DND-41 (cell line): ENCODE results near the gene FMN1.

ENCODE experiments used
- ATAC-seq: fragments of 200-7000 bp; cut with Tn5 transposase; 3 replicates; pipeline ENCODE4 v1.9.1; 2021; ENCODE audit warnings: low read depth; ENCODE audit not compliant: insufficient read depth
- DNase-seq: peaks from one replicate; pipeline ENCODE4 v3.0.0-alpha.2; 2020
- H2AFZ ChIP-seq: 2 replicates; pipeline ENCODE4 v1.6.0; 2012; ENCODE audit warnings: low read depth, low read length
- H3K27ac ChIP-seq: 2 replicates; pipeline ENCODE4 v1.5.1; 2012; ENCODE audit warnings: low read length, inconsistent platforms
- H3K27me3 ChIP-seq: fragments of 200-600 bp; sonication (generic); 2 replicates; pipeline ENCODE4 v1.6.0; 2012; ENCODE audit warnings: low read length, mild to moderate bottlenecking, inconsistent platforms; ENCODE audit not compliant: insufficient read depth, poor library complexity
- H3K36me3 ChIP-seq: 2 replicates; pipeline ENCODE4 v1.5.1; 2012; ENCODE audit warnings: low read length, inconsistent platforms; ENCODE audit not compliant: insufficient read depth
- H3K4me1 ChIP-seq: 2 replicates; pipeline ENCODE4 v1.5.1; 2012; ENCODE audit warnings: mild to moderate bottlenecking, low read length; ENCODE audit not compliant: insufficient read depth
- H3K4me2 ChIP-seq: 2 replicates; pipeline ENCODE4 v1.6.0; 2012; ENCODE audit warnings: mild to moderate bottlenecking, moderate library complexity, low read length, inconsistent platforms; ENCODE audit not compliant: insufficient read depth
- H3K4me3 ChIP-seq, 2 experiments: fragments of 200-600 bp in 1 of 2; shearing (Covaris generic) in 1 of 2; 2 replicates each; pipeline ENCODE4 v1.5.1; 2012 to 2016; ENCODE audit warnings: inconsistent platforms in 2 of 2, low read length in 2 of 2, mild to moderate bottlenecking in 2 of 2, low read depth in 1 of 2, moderate library complexity in 1 of 2
- H3K79me2 ChIP-seq: 2 replicates; pipeline ENCODE4 v1.6.0; 2012; ENCODE audit warnings: low read length, inconsistent platforms; ENCODE audit not compliant: insufficient read depth
- H3K9ac ChIP-seq: 2 replicates; pipeline ENCODE4 v1.6.0; 2012; ENCODE audit warnings: low read depth, mild to moderate bottlenecking, inconsistent platforms, low read length, moderate library complexity
- H3K9me3 ChIP-seq: 2 replicates; pipeline ENCODE4 v1.5.1; 2012; ENCODE audit warnings: low read length, moderate library complexity, mild to moderate bottlenecking, inconsistent platforms; ENCODE audit not compliant: insufficient read depth, severe bottlenecking
- H4K20me1 ChIP-seq: 2 replicates; pipeline ENCODE4 v1.6.0; 2012; ENCODE audit warnings: low read length; ENCODE audit not compliant: insufficient read depth
- EZH2 ChIP-seq: IDR thresholded peaks from 3 replicates; pipeline ENCODE4 v1.6.1; 2012; ENCODE audit warnings: borderline replicate concordance, low read depth, mild to moderate bottlenecking, moderate library complexity, low read length, inconsistent platforms; ENCODE audit not compliant: severe bottlenecking
- TF ChIP-seq, protein P1 (sequence below): IDR thresholded peaks from 2 replicates; pipeline ENCODE4 v1.5.1; 2012; ENCODE audit warnings: borderline replicate concordance, low read length, moderate library complexity, mild to moderate bottlenecking; ENCODE audit not compliant: poor library complexity, severe bottlenecking; ENCODE audit errors: extremely low read depth

Gene FMN1

DNA sequence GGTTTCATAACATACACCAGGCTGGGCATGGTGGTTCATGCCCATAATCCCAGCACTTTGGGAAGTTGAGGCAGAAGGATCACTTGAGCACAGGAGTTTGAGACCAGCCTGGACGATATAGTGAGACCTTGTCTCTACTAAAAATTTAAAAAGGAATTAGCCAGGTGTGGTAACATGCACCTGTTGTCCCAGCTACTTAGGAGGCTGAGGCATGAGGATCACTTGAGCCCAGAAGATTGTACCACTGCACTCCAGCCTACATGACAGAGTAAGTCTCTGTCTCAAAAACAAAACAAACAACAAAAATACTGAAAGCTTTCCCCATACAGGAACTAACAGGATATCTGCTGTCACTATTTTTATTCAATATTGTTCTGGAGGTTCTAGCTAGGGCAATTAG lies 455.8 kb downstream of the FMN1 start:
- TF ChIP-seq, protein P1, sequence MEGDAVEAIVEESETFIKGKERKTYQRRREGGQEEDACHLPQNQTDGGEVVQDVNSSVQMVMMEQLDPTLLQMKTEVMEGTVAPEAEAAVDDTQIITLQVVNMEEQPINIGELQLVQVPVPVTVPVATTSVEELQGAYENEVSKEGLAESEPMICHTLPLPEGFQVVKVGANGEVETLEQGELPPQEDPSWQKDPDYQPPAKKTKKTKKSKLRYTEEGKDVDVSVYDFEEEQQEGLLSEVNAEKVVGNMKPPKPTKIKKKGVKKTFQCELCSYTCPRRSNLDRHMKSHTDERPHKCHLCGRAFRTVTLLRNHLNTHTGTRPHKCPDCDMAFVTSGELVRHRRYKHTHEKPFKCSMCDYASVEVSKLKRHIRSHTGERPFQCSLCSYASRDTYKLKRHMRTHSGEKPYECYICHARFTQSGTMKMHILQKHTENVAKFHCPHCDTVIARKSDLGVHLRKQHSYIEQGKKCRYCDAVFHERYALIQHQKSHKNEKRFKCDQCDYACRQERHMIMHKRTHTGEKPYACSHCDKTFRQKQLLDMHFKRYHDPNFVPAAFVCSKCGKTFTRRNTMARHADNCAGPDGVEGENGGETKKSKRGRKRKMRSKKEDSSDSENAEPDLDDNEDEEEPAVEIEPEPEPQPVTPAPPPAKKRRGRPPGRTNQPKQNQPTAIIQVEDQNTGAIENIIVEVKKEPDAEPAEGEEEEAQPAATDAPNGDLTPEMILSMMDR = no peak
- TF ChIP-seq EZH2 = no peak

DNA sequence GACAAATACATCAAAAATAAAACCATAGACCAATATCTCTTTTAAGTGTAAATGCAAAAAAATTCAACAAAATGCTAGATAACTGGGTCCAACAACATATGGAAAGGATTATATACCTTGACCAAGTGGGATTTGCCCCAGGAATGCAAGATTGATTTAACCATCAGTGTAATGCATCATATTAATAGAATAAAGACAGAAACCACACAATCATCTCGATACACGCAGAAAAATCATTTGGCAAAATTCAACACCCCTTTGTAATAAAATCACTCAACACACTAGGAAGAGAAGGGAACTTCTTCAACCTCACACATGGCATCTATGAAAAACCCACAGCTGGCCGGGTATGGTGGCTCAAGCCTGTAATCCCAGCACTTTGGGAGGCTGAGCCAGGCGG lies 457.2 kb downstream of the FMN1 start:
- H3K9me3 ChIP-seq = no peaks in the 10 kb centered on the region
- ATAC-seq = no peak
- H3K9ac ChIP-seq = no peak overlapping the region
- H2AFZ ChIP-seq = no peak overlapping the region
- no peak for DNase-seq
- H3K27me3 ChIP-seq = peaks cover 3% of the 10 kb centered on the region
- no peak overlapping the region for H3K4me2 ChIP-seq
- H3K36me3 ChIP-seq = no peaks in the 10 kb centered on the region
- H3K4me1 ChIP-seq = no peaks in the 10 kb centered on the region
- H3K27ac ChIP-seq = no peak overlapping the region
- TF ChIP-seq, protein P1 = no peak
- no peak for TF ChIP-seq EZH2
- no peak overlapping the region for H3K4me3 ChIP-seq
- no peaks in the 10 kb centered on the region for H3K79me2 ChIP-seq
- no peaks in the 10 kb centered on the region for H4K20me1 ChIP-seq

More for the DNA sequence above, 455.8 kb downstream of the FMN1 start:
- no peaks in the 10 kb centered on the region for H3K9me3 ChIP-seq
- DNase-seq (no peak), ATAC-seq (no peak)
- no peaks in the 10 kb centered on the region for H3K4me1 ChIP-seq
- no peaks in the 10 kb centered on the region for H4K20me1 ChIP-seq
- H3K27ac ChIP-seq = no peak overlapping the region
- H2AFZ ChIP-seq = no peak overlapping the region
- no peak overlapping the region for H3K9ac ChIP-seq
- H3K79me2 ChIP-seq = no peaks in the 10 kb centered on the region
- H3K4me3 ChIP-seq = no peak overlapping the region
- H3K27me3 ChIP-seq = peaks cover 3% of the 10 kb centered on the region
- H3K4me2 ChIP-seq = no peak overlapping the region
- H3K36me3 ChIP-seq = no peaks in the 10 kb centered on the region

DNA sequence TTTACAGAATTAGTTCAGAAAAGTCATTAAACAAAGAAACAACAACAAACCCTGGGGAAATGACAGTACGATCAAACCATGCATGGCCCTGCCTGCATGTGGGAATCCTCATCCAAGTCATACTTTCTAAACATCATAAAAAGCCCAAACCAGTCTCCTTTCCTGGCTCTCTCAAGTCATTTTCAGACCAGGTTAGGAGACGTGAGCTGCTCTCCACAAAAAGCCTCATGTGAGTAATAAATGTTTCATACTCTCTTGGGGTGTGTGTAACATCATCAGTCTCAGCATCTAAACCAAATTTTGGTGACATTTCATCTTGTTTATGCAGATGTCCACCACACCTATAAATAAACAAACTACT lies 457.8 kb downstream of the FMN1 start:
- no peak for DNase-seq
- H3K9ac ChIP-seq = no peak overlapping the region
- H2AFZ ChIP-seq = no peak overlapping the region
- H3K79me2 ChIP-seq = no peaks in the 10 kb centered on the region
- TF ChIP-seq EZH2 = no peak
- TF ChIP-seq, protein P1 = no peak
- H3K36me3 ChIP-seq = no peaks in the 10 kb centered on the region
- no peaks in the 10 kb centered on the region for H3K9me3 ChIP-seq
- H3K27me3 ChIP-seq = peaks cover 3% of the 10 kb centered on the region
- no peak overlapping the region for H3K27ac ChIP-seq
- ATAC-seq = no peak
- no peaks in the 10 kb centered on the region for H4K20me1 ChIP-seq
- no peak overlapping the region for H3K4me3 ChIP-seq
- no peak overlapping the region for H3K4me2 ChIP-seq
- H3K4me1 ChIP-seq = no peaks in the 10 kb centered on the region

DNA sequence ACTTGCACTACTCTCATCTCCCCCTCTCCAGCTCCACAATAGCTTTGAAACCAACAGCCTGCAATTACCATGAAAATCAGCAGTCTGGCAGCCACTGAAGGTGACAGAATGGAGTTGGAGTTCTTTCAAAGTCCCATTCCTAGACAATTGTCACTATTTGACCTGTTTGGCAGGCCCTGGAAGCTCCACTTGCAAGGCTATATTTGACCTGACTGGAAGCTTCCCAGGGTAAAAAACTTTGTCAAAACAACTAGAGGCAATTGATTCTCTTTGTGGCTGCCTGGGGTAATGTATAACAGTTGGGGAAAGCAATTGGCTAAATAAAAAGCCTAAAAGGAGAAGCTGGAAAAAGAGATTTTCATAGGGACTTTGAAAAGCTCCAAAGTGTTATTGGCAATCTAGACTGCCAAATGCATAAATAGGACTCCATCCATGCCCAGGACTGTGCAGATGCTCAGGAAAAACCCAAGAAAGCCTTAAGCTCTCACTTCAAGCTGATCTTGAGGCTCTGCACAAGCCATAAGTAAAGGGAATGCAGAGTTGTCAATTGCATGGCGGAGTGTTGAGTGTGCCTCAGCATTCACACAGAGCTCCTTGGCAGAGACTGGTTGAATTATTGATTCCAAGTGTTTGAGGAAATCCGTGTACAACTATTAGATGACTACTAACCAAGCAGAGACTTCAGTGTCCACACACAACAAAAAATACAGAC lies 458.4 kb downstream of the FMN1 start:
- no peak overlapping the region for H2AFZ ChIP-seq
- no peaks in the 10 kb centered on the region for H3K9me3 ChIP-seq
- no peaks in the 10 kb centered on the region for H3K4me1 ChIP-seq
- peaks cover 3% of the 10 kb centered on the region for H3K27me3 ChIP-seq
- H3K4me3 ChIP-seq = no peak overlapping the region
- no peaks in the 10 kb centered on the region for H3K79me2 ChIP-seq
- no peak overlapping the region for H3K4me2 ChIP-seq
- no peak for TF ChIP-seq EZH2
- TF ChIP-seq, protein P1 = no peak
- H3K27ac ChIP-seq = no peak overlapping the region
- H4K20me1 ChIP-seq = no peaks in the 10 kb centered on the region
- no peak overlapping the region for H3K9ac ChIP-seq
- DNase-seq = no peak
- H3K36me3 ChIP-seq = no peaks in the 10 kb centered on the region
- no peak for ATAC-seq
